Mesenchymal stem cell (in vitro differentiated cells and primary cell): Measurements from ENCODE around the gene DICER1.
"Not testable (repeated sequence)": the region's sequence is repeated elsewhere in the genome, so short reads cannot be mapped to it uniquely, and the experiment has no call there.

Source experiments
- DNase-seq: peaks from one replicate; pipeline ENCODE4 v3.0.0-alpha.2; 2013
- H2AFZ ChIP-seq: one replicate; pipeline ENCODE4 v1.6.1; 2013; ENCODE audit warnings: low read depth, mild to moderate bottlenecking, control low read depth, inconsistent platforms, low read length, moderate library complexity
- H2AK5ac ChIP-seq: 2 replicates; pipeline ENCODE4 v1.6.1; 2013; ENCODE audit warnings: low read length, moderate library complexity, mild to moderate bottlenecking, inconsistent platforms; ENCODE audit not compliant: severe bottlenecking
- H2BK120ac ChIP-seq: one replicate; pipeline ENCODE4 v1.6.1; 2013; ENCODE audit warnings: low read depth, mild to moderate bottlenecking, inconsistent platforms, low read length, moderate library complexity
- H2BK12ac ChIP-seq, 2 experiments: one replicate each; pipeline ENCODE4 v1.6.1; 2013; ENCODE audit warnings: inconsistent platforms in 2 of 2, low read length in 2 of 2, mild to moderate bottlenecking in 2 of 2, moderate library complexity in 2 of 2, control low read depth in 1 of 2
- H2BK15ac ChIP-seq: one replicate; pipeline ENCODE4 v1.6.1; 2013; ENCODE audit warnings: mild to moderate bottlenecking, low read depth, inconsistent platforms; ENCODE audit not compliant: poor library complexity, severe bottlenecking
- H2BK5ac ChIP-seq: 2 replicates; pipeline ENCODE4 v1.6.1; 2013; ENCODE audit warnings: low read depth, mild to moderate bottlenecking, low read length, control low read depth, inconsistent platforms; ENCODE audit not compliant: poor library complexity, severe bottlenecking
- H3K14ac ChIP-seq, 2 experiments: one replicate each; pipeline ENCODE4 v1.6.1; 2013; ENCODE audit warnings: inconsistent platforms in 2 of 2, low read length in 2 of 2, control low read depth in 1 of 2, mild to moderate bottlenecking in 1 of 2, moderate library complexity in 1 of 2
- H3K18ac ChIP-seq, 2 experiments: one replicate each; pipeline ENCODE4 v1.6.1; 2013; ENCODE audit warnings: inconsistent platforms in 2 of 2, low read length in 2 of 2, control low read depth in 1 of 2, low read depth in 1 of 2, mild to moderate bottlenecking in 1 of 2
- H3K23ac ChIP-seq, 2 experiments: one replicate each; pipeline ENCODE4 v1.6.1; 2013; ENCODE audit warnings: inconsistent platforms in 2 of 2, low read length in 2 of 2, mild to moderate bottlenecking in 2 of 2, moderate library complexity in 2 of 2, control low read depth in 1 of 2
- H3K27ac ChIP-seq: 2 replicates; pipeline ENCODE4 v1.5.1; 2013; ENCODE audit warnings: mild to moderate bottlenecking, moderate library complexity, low read length, control low read depth, inconsistent platforms; ENCODE audit not compliant: poor library complexity, severe bottlenecking
- H3K27me3 ChIP-seq, 2 experiments: 2 replicates each; pipeline versions ENCODE4 v1.6.1 to v1.7.0; 2013; ENCODE audit warnings: low read length in 2 of 2, mild to moderate bottlenecking in 2 of 2, moderate library complexity in 2 of 2, control low read depth in 1 of 2, inconsistent platforms in 1 of 2; ENCODE audit not compliant: control insufficient read depth in 1 of 2, insufficient read depth in 1 of 2
- H3K36me3 ChIP-seq, 2 experiments: 2 replicates each; pipeline versions ENCODE4 v1.6.1 to v1.7.0; 2013; ENCODE audit warnings: low read length in 2 of 2, control low read depth in 1 of 2, inconsistent platforms in 1 of 2, low read depth in 1 of 2, mild to moderate bottlenecking in 1 of 2; ENCODE audit not compliant: insufficient read depth in 2 of 2, control insufficient read depth in 1 of 2
- H3K4ac ChIP-seq, 2 experiments: one replicate each; pipeline ENCODE4 v1.6.1; 2013; ENCODE audit warnings: inconsistent platforms in 2 of 2, low read length in 2 of 2, mild to moderate bottlenecking in 2 of 2, moderate library complexity in 2 of 2, control low read depth in 1 of 2, low read depth in 1 of 2
- H3K4me1 ChIP-seq: 2 replicates; pipeline ENCODE4 v1.6.1; 2013; ENCODE audit warnings: low read depth, low read length, control low read depth; ENCODE audit not compliant: control insufficient read depth, insufficient read depth
- H3K4me2 ChIP-seq: 2 replicates; pipeline ENCODE4 v1.6.1; 2013; ENCODE audit warnings: low read length, mild to moderate bottlenecking, inconsistent platforms; ENCODE audit not compliant: poor library complexity, severe bottlenecking
- H3K4me3 ChIP-seq, 2 experiments: 2 replicates each; pipeline versions ENCODE4 v1.5.1 to v1.7.0; 2013; ENCODE audit warnings: low read length in 2 of 2, mild to moderate bottlenecking in 2 of 2, control low read depth in 1 of 2, low read depth in 1 of 2; ENCODE audit not compliant: insufficient read depth in 1 of 2
- H3K79me1 ChIP-seq: replicated peaks from 2 replicates; pipeline ENCODE4 v1.6.1; 2013; ENCODE audit warnings: mild to moderate bottlenecking, control low read depth, low read length, inconsistent platforms; ENCODE audit not compliant: poor library complexity, severe bottlenecking
- H3K9ac ChIP-seq: 2 replicates; pipeline ENCODE4 v1.7.0; 2013; ENCODE audit warnings: mild to moderate bottlenecking, low read length, moderate library complexity
- H3K9me3 ChIP-seq: 2 replicates; pipeline ENCODE4 v1.7.0; 2013; ENCODE audit warnings: mild to moderate bottlenecking, low read length; ENCODE audit not compliant: control insufficient read depth
- H4K8ac ChIP-seq: one replicate; pipeline ENCODE4 v1.6.1; 2013; ENCODE audit warnings: inconsistent platforms, mild to moderate bottlenecking, low read length, moderate library complexity
- H4K91ac ChIP-seq: one replicate; pipeline ENCODE4 v1.6.1; 2013; ENCODE audit warnings: mild to moderate bottlenecking, low read length, inconsistent platforms
- WGBS: methylation state at CpG from one replicate; pipeline ENCODE4 v1.1.7; 2013; ENCODE audit warnings: mixed read lengths; 5-methylcytosine and 5-hydroxymethylcytosine counted together

DICER1 gene

DNA sequence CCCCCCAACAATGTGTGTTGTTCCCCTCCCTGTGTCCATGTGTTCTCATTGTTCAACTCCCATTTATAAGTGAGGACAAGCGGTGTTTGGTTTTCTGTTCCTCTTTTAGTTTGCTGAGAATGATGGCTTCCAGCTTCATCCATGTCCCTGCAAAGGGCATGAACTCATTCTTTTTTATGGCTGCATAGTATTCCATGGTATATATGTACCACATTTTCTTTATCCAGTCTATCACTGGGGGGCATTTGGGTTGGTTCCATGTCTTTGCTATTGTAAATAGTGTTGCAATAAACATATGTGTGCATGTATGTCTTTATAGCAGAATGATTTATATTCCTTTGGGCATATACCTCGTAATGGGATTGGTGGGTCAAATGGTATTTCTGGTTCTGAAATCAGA, 44.4 kb upstream of the DICER1 start:
- H3K4me2 ChIP-seq, H2AFZ ChIP-seq, H3K9ac ChIP-seq, H2BK12ac ChIP-seq, H3K14ac ChIP-seq, H3K4ac ChIP-seq, DNase-seq, H3K4me3 ChIP-seq, H3K27me3 ChIP-seq, H4K91ac ChIP-seq, H3K4me1 ChIP-seq, H4K8ac ChIP-seq, H2AK5ac ChIP-seq, H3K9me3 ChIP-seq, H3K23ac ChIP-seq, H2BK120ac ChIP-seq, H3K27ac ChIP-seq, H2BK15ac ChIP-seq, H2BK5ac ChIP-seq, H3K18ac ChIP-seq: not testable (repeated sequence)
- 100% methylated on average over 2 of the region's 2 CpGs for WGBS
- Histone ChIP-seq H3K79me1 (peaks cover 21% of the 10 kb centered on the region), H3K36me3 (peaks cover 0 to 35% of the 10 kb centered on the region in 2 experiments)

DNA sequence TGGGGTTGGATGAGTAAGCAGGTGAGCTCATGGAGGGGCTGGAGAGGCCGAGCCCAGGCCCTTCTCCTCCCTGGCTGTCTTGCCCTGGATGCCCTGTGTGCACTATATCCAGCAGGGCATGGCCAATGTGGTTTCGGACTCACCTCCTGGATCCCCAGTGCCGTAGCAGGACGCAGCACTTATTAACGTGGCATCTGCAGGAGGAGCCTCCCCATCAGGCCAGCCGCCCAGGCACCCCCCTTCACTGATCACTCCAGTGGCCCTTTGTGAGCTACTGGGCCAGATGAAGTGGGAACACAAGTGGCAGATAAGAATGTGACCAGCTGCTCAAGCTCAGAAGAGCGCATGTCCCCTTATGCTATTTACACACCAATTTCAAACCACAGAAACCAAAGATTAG, 43.1 kb upstream of the DICER1 start:
- Histone ChIP-seq H3K4me1 (peaks cover 9% of the 10 kb centered on the region), H3K9ac (no peak overlapping the region), H3K36me3 (peaks cover 0 to 43% of the 10 kb centered on the region in 2 experiments), H3K4ac (no peak overlapping the region), H3K18ac (peak overlapping the region in 1 of 2 experiments; percentile 18), H4K8ac (no peak overlapping the region), H3K27me3 (peaks cover 0 to 8% of the 10 kb centered on the region in 2 experiments), H2AK5ac (no peak overlapping the region), H3K9me3 (no peaks in the 10 kb centered on the region), H4K91ac (no peak overlapping the region), H2BK120ac (no peak overlapping the region), H2BK12ac (no peak overlapping the region), H3K79me1 (peaks cover 26% of the 10 kb centered on the region), H2AFZ (no peak overlapping the region), H3K23ac (no peak overlapping the region), H3K27ac (no peak overlapping the region), H3K14ac (no peak overlapping the region), H2BK15ac (no peak overlapping the region), H3K4me3 (no peak overlapping the region), H3K4me2 (no peak overlapping the region), H2BK5ac (no peak overlapping the region)
- DNase-seq, result no peak
- WGBS, result 80% methylated on average over 7 of the region's 7 CpGs

DNA sequence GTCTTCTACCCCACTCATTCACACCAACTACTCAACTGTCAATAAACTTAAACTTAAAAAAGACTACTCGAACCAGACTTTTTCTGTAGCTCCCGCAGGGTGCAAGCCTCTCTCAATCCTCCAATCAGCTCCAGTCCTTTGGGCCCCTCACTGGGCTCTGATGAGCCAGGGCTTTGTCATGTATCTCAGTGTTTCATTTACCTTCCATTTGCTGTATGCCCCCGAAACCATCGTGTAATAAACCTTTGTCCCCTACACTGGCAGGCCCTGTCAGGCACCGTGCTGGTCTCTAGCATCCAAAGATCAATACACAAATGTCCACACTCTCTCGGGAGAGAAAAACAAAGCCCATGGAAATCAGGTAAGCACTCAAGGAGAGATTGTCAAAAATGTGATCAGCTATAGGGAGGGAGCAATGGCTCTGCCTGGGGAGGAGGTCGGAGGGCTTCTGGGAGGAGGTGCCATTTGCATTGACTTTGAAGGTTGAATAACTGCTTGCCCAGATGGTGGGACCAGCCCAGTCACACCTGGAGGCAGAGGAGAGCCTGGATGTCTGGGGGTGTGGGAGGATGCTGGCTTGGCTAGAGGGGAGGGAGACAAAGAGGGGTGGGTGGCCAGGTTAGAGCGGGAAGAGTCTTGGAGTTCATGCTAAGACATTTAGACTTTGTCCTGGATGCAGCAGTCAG, 42.1 kb upstream of the DICER1 start:
- Histone ChIP-seq H2BK5ac (no peak overlapping the region), H2AFZ (no peak overlapping the region), H2BK12ac (no peak overlapping the region), H3K27ac (no peak overlapping the region), H4K8ac (no peak overlapping the region), H2BK15ac (no peak overlapping the region), H3K27me3 (peaks cover 0 to 8% of the 10 kb centered on the region in 2 experiments), H3K4ac (no peak overlapping the region), H3K9me3 (no peaks in the 10 kb centered on the region), H2BK120ac (no peak overlapping the region), H3K14ac (no peak overlapping the region), H3K36me3 (peaks cover 0 to 50% of the 10 kb centered on the region in 2 experiments), H4K91ac (no peak overlapping the region), H3K4me1 (peaks cover 9% of the 10 kb centered on the region), H2AK5ac (peak overlapping the region; percentile 4), H3K9ac (no peak overlapping the region), H3K4me2 (no peak overlapping the region), H3K79me1 (peaks cover 29% of the 10 kb centered on the region), H3K18ac (no peak overlapping the region), H3K23ac (no peak overlapping the region), H3K4me3 (no peak overlapping the region)
- DNase-seq, result no peak
- WGBS, result 68% methylated on average over 8 of the region's 8 CpGs

DNA sequence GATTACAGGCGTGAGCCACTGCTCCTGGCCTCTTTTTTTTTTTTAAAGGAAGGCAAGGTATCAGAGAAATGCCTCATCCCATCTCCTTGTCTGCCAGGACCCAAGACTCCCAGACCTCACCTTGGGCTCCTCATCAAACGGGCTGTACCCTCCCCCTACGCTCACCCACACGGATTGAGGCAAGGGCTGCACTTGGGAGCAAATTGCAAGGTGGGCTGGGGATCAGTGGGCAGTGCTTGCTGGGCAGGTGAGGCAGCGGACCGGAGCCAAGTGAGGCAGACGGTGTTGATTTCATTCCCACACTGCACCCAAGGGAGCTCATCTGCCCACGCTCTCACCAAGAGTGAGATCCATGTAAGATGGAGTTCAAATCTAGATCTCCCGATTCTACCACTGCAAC, 41.0 kb upstream of the DICER1 start:
- Histone ChIP-seq H3K14ac (no peak overlapping the region), H2BK15ac (no peak overlapping the region), H3K27ac (no peak overlapping the region), H2BK5ac (no peak overlapping the region), H3K4ac (no peak overlapping the region), H2BK120ac (no peak overlapping the region), H3K18ac (no peak overlapping the region), H3K79me1 (peaks cover 31% of the 10 kb centered on the region), H3K27me3 (peaks cover 0 to 8% of the 10 kb centered on the region in 2 experiments), H3K4me3 (no peak overlapping the region), H3K36me3 (peaks cover 0 to 49% of the 10 kb centered on the region in 2 experiments), H4K8ac (no peak overlapping the region), H3K9ac (no peak overlapping the region), H3K9me3 (no peaks in the 10 kb centered on the region), H2AFZ (no peak overlapping the region), H2AK5ac (no peak overlapping the region), H3K4me2 (no peak overlapping the region), H4K91ac (peak overlapping the region; percentile 2), H3K4me1 (peaks cover 9% of the 10 kb centered on the region), H2BK12ac (no peak overlapping the region), H3K23ac (no peak overlapping the region)
- 95% methylated on average over 7 of the region's 9 CpGs for WGBS
- DNase-seq, result no peak
